NCI-H2107 treated with DMSO at 0.1 percent for 48 hours (cell line): ENCODE measurements around the gene COL26A1.

Source experiments
- DNase-seq: peaks from one replicate; lab custom pipeline; 2025; ENCODE audit not compliant: unreplicated experiment; lab: John Stamatoyannopoulos, UW

COL26A1 gene

DNA sequence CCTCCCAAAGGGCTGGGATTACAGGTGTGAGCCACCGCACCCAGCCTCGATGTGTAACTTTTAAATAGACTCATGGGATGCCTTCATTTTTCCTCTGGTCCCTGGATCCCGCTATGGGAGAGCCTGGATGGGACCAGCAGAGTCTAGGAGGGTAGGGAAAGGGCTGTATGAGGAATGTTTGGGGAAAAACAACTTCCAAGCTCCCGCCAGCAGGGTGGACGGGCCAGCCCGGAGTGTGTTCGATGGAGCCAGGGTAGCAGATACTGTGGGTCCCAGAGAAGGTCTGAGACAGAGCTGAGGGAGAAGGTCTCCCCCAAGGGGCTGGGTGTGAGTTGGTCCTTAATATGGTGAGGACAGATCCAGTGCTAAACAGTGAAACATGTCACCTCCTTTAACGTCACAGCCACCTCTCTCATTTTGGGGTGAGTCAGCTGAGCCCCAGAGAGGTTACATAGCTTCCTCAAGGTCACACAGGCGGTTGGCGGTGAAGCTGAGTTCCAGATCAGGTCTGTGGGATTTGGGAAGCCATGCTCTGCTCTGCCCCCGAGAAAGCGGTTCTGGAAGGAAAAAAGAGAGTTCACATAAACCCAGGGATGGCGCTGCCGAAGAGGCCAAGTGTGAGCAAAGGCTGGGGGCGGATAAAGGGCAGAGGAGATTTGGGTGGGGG lies 200.0 kb downstream of the COL26A1 start:
- DNase-seq = no peak

DNA sequence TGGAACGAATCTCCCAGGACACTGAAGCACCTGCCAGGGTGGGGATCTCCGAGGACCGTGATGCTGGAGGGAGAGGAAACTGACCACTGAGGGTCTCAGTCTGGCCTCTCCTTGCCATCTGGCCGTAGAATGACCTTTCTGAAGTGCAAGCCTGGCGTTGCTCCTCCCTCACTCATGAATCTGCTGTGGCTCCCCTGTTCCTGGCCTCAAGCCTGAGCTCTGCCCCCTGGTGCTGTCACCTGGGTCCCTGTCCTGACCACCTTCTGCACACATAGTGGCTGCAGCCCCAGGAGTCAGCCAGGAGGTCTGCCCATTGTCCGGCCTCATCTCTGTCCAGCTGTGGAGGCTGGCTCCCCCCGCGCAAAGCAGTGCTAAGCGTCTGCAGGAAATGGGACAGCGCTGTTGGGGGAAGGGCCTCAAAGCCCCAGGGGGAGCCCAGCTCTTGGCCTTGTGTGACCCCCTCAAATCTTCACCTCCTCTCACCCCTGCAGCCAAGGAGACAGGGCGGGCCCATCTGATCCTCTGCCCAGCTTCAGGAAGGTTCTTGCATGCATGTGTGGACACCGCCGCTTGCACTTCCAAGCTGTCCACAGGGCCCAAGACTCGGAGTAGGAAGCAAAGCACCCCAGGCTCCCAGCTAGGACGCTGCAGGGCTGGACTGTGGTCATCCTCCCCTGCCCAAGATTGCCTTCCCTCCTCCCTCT lies 200.7 kb downstream of the COL26A1 start:
- no peak for DNase-seq

DNA sequence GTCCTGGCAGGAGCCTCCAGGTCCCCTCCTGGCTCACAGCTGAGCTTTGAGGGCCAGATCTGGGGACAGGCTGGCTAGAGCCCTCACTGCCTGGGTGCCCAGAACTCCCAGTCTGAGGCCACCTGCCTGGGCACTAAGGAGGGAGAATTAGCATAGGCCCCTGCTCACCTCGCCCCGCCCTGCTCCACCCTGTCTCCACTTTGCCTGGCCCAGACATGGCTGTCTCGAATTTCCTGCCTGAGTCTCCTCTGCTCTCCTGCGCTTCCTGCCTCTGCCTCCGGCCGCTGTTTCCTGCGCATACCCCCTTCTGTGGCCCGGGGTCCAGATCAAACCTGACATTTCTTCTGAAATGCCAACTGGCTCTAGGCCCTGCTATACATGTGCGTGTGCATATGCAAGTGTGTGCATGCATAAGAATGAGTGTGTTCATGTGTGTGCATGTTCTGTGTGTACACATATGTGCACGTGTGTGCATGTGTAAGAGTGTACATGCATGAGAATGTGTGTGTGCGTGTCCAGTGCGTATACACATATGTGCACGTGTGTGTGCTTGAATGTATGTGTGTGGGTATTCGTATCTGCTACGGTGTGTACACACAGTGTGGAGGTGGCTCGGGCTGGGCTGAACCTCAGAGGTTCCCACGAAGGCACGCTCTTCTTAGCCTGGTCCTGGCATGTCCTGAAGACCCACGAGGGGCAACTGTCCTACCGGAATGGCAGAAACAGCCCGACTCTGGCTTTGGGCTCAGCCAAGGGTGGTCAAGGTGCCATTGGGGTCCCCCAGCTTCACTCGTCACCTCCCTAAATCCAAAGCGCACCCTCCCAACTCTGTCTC lies 201.5 kb downstream of the COL26A1 start:
- no peak for DNase-seq

DNA sequence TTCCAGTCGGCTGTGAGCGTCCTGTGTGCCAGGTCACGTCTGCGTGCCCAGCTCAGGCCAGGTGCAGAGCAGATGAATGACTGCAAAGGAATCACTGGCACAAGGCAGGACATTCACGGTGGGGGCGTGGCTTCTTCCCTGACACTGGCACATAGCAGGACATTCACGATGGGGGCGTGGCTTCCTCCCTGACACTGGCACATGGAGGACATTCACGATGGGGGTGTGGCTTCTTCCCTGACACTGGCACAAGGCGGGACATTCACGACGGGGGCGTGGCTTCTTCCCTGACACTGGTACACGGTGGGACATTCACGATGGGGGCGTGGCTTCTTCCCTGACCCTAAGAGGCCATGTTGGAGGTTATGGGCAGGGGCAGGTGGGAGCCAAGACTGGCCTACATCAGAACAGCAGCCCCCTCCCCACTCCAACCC lies 202.1 kb downstream of the COL26A1 start:
- DNase-seq = no peak

DNA sequence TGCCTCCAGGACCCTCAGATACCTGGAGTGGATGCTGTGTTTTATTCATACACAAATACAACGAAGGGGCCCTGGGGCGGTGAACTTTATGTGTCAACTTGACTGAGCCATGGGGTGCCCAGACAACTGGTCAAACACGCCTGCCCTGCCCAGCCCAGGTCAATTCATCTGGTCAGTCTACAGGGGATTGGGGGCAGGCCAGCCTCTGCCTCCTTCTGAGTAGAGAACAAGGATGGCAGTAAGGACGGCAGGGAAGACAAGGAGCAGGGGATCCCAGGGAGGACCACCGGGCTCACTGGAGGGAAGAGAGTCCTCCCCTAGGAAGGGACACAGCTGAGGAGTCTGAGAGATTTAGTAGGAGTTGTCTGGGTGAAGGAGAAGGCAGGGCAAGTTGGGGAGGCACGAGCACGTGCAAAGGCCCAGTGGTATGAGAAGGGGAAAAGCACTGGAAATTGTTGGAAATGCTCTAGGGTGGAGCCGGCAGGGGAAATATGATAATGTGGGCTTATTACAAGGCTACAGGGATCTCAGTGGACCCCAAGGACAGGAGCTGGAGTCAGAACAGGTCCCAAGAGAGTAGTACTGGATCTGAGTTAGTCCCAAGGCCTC lies 203.0 kb downstream of the COL26A1 start:
- no peak for DNase-seq

DNA sequence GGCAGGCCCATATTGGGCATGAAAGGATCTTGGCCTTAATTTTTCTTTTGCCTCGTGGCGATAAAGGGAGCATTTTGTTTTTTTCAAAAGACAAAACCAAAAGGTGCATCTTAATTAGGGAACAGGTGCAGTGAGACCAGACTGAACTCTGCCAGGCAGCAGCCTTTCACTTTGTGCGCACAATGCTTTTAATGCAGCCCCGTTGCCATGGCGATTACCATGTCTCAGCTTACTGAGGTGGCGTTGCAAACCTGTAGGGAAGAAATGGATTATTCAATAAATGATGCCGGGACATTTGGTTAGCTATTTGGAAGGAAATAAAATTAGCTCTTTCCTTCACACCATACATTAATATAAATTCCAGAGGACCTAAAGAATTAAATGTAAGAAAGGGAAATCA lies 204.6 kb downstream of the COL26A1 start:
- DNase-seq = peak; percentile 54

DNA sequence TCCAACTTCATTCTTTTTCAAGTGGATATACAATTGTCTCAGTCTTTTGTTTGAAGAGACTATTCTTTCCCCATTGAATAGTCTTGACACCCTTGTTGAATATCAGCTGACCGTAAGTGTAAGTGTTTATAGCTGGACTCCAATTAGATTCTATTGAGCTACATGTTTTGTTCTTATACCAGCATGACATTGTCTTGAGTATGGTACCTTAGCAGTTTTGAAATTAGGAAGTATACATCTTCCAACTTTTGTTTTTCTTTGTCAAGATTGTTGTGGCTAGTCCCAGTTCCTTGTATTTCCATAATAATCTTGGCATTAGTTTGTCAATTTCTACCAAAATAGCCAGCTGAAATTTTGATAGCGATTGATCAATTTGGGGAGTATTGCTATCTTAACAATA lies 209.5 kb downstream of the COL26A1 start:
- no peak for DNase-seq

DNA sequence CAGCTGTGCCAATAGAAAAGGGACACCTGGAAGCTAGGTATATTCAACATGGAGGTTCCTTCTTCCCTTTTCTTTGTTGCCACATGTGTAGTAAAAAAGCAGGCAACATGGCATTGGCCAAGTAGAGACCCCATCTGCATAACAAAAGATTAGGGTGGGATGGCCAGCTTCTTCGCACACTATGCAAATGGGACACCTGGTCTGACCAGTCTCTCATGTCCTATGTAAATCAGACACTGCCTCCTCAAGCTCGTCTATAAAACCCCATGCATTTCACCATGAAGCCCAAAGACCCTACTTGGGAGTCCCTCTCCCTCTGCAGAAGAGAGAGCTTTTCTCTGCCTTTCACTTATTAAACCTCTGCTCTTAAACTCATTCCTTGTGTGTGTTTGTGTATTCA lies 212.5 kb downstream of the COL26A1 start:
- no peak for DNase-seq

DNA sequence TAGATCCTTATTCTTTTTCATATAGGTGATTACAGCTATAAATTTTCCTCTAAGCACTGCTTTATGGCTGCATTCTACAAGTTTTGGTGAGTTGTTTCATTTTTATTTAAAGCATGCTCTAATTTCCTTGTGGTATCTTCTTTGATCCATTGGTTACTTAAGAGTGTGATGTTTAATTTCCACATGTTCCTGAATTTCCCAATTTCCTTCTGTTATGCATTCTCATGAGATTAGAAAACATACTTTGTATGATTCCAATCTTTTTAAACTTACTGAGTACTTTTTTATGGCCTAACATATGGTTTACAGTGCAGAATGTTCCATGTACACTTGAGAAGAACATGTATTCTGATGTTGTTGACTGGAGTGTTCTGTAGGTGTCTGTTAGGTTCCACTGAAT lies 213.0 kb downstream of the COL26A1 start:
- DNase-seq = no peak

DNA sequence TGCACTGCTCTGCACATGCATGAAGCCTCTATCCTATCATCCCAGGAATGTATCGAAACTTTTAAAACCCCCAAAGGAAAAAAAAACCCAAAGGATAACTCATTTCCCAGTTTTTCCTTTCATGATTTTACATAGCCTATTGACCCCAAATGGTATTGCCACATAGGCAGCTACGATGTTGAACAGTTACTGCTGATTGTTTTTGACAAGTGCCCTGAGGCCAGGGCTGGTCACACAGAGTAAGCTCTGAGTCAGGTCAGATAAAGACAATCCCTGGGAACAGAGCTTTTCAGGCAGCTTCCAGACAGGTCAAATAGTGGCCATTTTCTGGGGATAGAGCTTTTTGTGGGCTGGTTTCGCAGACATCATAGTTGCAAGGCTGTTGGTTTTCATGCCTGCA lies 214.3 kb downstream of the COL26A1 start:
- no peak for DNase-seq

DNA sequence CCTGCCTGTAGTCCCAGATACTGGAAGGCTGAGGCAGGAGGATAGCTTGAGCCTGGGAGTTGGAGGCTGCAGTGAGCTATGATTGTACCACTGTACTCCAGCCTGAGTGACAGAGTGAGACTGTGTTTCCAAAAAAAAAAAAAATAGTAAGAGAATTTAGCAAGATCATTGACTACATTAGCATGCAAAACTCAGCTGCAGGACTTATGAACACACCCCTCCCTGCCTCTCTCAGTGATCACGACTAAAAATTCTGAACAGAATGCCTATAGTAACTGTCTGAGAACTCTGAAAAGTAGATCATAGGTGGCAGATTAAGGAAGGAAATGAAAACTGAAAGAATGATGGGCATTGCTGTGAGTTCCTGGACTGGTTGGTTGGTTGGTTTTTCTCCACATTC lies 215.9 kb downstream of the COL26A1 start:
- no peak for DNase-seq

DNA sequence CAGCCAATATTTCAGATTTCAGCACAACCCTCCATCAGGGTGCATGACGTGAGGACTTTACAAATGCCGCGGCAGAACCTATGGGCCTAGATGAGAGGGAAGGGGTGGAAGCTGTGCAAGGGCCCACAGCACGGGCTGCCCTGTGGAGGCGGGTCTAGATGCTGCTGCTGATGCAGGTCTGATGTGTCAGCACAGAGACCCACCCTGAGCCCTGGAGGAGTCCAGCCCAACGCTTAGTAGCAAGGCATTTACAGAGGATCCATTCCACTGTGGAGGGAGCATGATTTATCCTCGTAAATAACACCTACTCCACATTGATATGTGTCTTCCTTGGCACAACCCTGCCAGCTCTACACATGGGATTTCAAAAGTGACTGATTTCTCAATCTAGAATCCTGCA lies 217.9 kb downstream of the COL26A1 start:
- DNase-seq = no peak

DNA sequence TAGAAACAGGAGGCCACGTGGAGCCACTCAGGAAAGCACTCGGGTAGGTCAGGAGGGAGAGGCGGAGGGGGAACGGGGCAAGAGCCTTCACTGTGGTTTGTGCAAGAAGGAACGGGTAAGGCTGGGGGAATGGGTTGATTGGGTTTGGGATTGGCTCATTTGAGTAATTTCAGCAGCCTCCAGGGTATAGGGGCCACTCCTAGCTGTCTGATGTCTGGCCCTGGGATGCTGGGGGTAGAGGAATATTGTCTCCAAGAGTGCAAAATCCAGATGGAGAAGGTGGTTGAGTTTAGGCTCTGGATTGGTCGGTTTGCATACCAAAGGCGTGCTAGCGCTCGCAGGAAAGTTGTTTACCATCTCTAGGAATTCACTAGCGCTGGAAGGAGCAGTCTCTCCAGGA lies 219.2 kb downstream of the COL26A1 start:
- no peak for DNase-seq

DNA sequence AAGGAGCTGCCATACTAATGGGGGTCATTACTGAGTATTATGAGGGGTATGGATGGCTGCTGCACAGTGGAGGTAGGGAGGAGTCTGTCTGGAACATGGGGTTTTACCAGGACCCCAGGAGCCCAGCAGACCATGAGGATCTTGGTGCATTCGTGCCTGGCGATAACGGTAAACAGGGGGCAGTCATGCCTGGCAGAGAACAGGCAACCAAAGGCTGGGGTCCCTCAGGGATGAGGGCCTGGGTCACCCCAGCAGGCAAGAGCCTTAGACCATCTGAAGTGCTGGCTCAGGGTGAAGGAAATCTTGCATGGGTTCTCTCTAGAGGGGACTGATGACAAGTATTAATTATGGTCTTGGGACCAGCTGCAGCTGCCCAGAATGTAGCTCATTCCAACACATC lies 220.3 kb downstream of the COL26A1 start:
- DNase-seq = no peak

DNA sequence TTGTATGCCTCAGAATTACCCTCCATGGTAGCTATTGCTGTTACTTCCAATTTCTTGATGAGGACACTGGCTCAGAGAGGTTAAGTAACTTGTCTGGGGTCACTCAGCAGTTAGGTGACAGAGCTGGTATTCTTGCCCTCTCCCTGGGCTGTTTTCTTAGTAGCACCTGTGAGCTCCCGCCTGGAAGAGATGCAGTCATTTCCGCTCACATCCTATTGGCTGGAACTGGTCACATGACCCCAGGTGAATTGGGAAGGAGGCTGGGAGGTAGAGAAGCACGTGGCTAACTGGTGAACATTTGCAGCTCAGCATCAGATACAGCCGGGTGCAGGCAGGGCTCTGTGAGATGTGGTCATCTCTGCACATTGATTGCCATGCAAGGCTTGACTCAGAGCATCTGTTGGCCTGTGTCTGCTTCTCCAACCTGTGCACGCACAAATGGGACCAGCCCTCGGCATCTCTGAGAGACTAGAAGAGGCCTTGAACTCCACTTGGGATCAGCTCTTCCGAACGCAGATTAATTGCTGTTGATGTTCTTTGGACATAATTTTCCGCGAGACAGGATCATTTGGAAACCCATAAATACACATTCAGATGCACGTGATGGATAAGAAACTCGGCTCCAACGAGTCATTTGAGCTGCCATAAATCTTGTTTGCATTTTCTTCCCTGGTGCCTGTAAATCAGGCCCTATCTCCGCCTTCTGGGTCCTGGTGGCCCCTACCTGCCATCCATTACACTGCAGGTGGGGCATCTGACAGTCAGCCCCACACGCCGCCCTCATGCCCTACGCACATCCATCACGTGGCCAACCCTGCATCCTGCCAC lies 223.6 kb downstream of the COL26A1 start:
- no peak for DNase-seq

DNA sequence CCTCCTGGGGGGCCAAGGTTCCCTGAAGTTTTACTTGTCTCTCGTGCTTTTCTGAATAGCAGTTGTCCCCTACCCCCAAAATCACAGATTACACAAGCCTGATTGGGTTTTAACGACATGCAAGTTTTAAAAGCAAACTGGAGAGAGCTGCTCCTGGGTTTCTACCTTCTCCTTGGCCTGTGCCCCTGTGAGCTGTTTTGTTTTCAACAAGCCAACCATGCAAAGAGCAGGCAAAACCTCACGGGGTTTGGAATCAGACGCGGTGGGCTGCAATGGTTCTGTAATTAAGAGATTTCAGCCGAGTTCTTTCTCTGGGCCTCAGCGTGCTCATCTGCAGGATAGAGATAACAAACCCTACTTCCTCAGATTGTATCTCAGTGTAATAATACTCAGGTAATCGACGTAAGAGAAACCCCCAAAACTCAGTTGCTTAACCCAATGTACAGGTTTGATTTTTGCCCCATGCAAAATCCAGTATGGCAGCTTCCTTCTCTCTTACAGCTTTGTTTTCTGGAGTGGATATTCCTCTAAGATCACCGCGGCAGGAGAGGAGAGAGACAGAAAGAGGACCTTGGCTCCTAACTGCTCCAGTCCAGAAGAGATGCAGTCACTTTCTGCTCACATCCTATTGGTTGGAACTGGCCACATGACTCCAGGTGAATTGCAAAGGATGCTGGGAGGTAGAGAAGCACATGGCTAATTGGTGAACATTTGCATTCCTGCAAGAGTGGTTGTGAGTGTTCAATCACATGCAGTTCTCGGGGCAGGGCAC lies 224.4 kb downstream of the COL26A1 start:
- no peak for DNase-seq

DNA sequence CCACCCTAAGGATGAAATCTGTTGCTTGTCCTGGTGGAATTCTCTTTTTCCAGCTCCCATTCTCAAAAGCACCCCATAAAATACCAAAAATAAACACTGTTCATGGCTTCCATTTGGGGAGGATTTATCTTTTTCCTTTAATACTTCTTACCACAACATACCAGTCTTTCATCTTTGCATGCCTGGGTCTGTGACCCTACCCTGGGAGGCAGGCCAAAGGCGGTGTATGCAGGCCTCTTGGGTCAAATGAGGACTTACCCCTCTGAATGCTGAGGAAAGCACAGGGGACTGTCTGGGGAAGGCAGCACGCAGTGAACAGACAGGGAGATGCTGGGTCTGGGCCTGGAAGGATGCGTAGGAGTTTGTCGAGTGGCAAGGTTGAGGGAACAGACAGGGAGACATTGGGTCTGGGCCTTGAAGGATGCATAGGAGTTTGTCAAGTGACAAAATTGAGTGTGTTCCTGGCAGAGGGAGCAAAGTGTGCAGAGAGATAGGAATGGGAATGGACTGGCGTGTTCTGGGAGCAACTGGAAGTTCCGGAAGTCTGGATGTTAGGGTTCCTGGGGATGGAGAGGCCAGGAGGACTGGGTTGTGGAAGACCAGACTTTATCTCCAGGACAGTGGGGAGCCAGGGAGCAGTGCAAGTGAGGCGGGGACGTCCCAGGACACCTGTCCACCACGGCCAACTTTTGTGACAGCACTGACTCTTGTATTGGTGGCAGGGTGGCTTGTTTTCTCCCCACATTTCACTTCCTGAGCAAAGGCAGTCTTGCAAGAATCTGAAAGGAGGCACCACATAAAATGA lies 225.7 kb downstream of the COL26A1 start:
- DNase-seq = no peak

DNA sequence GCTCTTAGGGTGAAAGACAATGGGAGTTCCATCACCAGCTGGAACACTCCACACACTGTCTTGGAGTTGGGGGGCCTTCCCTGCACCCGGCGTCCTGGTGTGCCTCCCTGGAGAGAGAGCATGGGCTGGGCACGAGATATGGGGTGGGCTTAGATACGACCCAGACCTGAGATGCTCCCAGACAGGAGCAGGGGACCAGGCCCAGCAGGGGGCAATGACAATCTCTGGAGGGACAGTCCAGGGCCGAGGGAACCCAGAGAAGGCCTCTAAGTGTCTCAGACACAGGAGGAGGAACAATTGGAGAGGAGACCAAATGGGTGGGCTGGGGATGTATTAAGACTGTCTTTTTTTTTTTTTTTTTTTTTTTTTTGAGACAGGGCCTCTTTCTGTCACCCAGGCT lies 226.4 kb downstream of the COL26A1 start:
- no peak for DNase-seq

DNA sequence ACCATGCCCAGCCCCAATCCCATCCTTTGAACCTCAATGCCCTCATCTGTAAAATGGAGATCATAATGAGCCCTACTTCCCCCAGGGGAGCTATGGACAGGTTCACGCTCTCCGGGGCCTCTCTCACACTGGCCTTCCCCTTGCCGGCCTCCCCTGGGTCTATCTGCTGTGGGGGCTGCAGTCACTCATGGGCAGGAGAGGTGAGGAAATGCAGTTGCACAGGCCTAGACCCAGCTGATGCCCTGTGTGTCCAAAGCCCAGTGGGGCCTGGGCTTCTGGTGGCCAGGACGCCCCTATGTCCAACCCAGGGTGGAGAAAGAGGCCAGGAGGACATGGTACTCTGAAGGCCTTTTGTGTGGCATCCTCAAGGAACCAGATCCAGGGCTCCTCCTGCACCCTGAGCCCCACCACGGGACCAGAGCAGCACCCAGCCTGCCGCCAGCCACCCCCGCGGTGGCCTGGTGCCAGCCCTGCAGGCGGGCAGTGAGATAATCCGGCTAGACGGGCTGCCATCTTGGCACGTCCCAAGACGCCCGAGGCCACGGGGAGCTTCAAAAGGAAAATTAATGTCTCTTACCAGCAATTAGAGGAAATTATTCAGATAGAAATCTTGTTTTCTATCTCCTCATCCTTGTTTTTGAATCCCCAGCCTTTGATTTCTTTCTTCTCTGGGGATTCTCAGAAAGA lies 227.4 kb downstream of the COL26A1 start:
- DNase-seq = no peak
